Ovary (tissue), 3 donors: Measurements from ENCODE around the gene LAMTOR5.

Experiments used
- POLR2A ChIP-seq: fragments of 450-650 bp; IDR thresholded peaks from one replicate; pipeline ENCODE4 v1.6.1; 2017; ENCODE audit warnings: antibody characterized with exemption, mild to moderate bottlenecking, moderate library complexity
- TF ChIP-seq, protein P1 (sequence below), 3 donors: fragments of 450-650 bp in 2 of 3; fragments of 200-600 bp in 1 of 3; IDR thresholded peaks; one replicate each; pipeline versions ENCODE4 v1.5.1 to v1.8.0; 2016 to 2022; ENCODE audit warnings: antibody characterized with exemption in 3 of 3, mild to moderate bottlenecking in 1 of 3
- donor health status: DM: no; HTN: no; CAD: no.

DNA sequence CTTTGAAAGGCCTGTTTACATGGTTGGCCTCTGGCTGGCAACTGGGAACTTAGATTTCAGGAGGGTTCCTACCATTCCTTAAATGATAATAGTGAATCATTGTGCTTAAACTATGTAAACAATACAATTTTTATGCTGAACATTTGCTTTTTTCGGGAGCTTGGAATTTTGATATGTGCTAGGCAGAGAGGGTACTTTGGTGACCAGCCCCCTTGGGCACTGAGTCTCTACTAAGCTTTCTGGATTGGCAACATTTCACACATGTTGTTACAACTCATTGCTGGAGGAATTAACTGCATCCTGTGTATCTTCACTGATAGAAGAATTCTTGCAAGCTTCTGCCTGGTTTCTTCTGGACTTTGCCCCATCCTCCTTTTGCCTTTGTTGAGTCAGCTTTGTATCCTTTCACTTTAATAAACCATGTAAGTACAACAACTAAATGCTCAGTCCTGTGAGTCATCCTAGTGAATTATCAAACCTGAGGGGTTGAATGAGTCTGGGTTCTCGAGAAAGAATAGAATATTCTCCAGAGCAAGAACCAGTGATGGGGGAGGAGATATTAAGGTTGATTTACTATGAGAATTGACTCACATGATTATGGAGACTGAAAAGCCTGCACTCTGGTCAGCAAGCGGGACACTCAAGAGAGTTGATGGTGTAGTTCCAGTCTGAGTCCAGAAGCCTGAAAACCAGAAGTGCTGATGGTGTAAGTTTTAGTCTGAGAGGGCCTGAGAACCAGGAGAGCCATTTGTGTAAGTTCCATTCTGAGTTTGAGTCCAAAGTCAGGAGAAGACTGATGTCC is 13.6 kb downstream of the LAMTOR5 start:
- no peak for TF ChIP-seq POLR2A
- TF ChIP-seq, protein P1, sequence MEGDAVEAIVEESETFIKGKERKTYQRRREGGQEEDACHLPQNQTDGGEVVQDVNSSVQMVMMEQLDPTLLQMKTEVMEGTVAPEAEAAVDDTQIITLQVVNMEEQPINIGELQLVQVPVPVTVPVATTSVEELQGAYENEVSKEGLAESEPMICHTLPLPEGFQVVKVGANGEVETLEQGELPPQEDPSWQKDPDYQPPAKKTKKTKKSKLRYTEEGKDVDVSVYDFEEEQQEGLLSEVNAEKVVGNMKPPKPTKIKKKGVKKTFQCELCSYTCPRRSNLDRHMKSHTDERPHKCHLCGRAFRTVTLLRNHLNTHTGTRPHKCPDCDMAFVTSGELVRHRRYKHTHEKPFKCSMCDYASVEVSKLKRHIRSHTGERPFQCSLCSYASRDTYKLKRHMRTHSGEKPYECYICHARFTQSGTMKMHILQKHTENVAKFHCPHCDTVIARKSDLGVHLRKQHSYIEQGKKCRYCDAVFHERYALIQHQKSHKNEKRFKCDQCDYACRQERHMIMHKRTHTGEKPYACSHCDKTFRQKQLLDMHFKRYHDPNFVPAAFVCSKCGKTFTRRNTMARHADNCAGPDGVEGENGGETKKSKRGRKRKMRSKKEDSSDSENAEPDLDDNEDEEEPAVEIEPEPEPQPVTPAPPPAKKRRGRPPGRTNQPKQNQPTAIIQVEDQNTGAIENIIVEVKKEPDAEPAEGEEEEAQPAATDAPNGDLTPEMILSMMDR (IDR thresholded peaks at IDR 0.05) = no peak
